ENCODE data around the gene BRD3OS.

Gene BRD3OS

GRCh38 chr9:134056483-134057306, 31.4 kb downstream of the BRD3OS start:
- Histone ChIP-seq H3K27ac (ENCODE audit: low read depth, low read length) (no peak overlapping the region), H3K36me3 (ENCODE audit: control insufficient read depth, insufficient read depth, low read length) (peaks cover 30% of the 10 kb centered on the region), H3K9ac (ENCODE audit: low read length) (no peak overlapping the region), H3K27me3 (ENCODE audit: control insufficient read depth, insufficient read depth, low read length) (no peaks in the 10 kb centered on the region), H3K4me1 (ENCODE audit: control insufficient read depth, insufficient read depth, low read length) (peaks cover 7% of the 10 kb centered on the region; the same call in 1 of the 2 replicates), H3K9me3 (ENCODE audit: control insufficient read depth, insufficient read depth, low read depth, low read length) (no peaks in the 10 kb centered on the region), H3K4me3 (ENCODE audit: low read depth, low read length) (no peak overlapping the region)

- H3K4me1 ChIP-seq (ENCODE audit: control insufficient read depth, insufficient read depth, low read length) = peaks cover 7% of the 10 kb centered on the region; the same call in 1 of the 2 replicates
- no peak overlapping the region for H3K27ac ChIP-seq (ENCODE audit: low read depth, low read length)
- H3K9ac ChIP-seq (ENCODE audit: low read length) = no peak overlapping the region
Observed at GRCh38 chr9:134057307-134057657, 32.0 kb downstream of the BRD3OS start.

GRCh38 chr9:134057751-134058701, 32.7 kb downstream of the BRD3OS start:
- Histone ChIP-seq H3K27me3 (ENCODE audit: control insufficient read depth, insufficient read depth, low read length) (no peaks in the 10 kb centered on the region), H3K27ac (ENCODE audit: low read depth, low read length) (peak overlapping the region; percentile 29; the same call in 1 of the 2 replicates), H3K4me1 (ENCODE audit: control insufficient read depth, insufficient read depth, low read length) (peaks cover 15% of the 10 kb centered on the region), H3K36me3 (ENCODE audit: control insufficient read depth, insufficient read depth, low read length) (peaks cover 18% of the 10 kb centered on the region), H3K9me3 (ENCODE audit: control insufficient read depth, insufficient read depth, low read depth, low read length) (no peaks in the 10 kb centered on the region), H3K9ac (ENCODE audit: low read length) (no peak overlapping the region), H3K4me3 (ENCODE audit: low read depth, low read length) (no peak overlapping the region)

More at GRCh38 chr9:134057307-134057657, 32.0 kb downstream of the BRD3OS start:
- Histone ChIP-seq H3K9me3 (ENCODE audit: control insufficient read depth, insufficient read depth, low read depth, low read length) (no peaks in the 10 kb centered on the region), H3K27me3 (ENCODE audit: control insufficient read depth, insufficient read depth, low read length) (no peaks in the 10 kb centered on the region), H3K36me3 (ENCODE audit: control insufficient read depth, insufficient read depth, low read length) (peaks cover 26% of the 10 kb centered on the region), H3K4me3 (ENCODE audit: low read depth, low read length) (no peak overlapping the region)

- H3K36me3 ChIP-seq (ENCODE audit: control insufficient read depth, insufficient read depth, low read length) = peaks cover 16% of the 10 kb centered on the region; the same call in 1 of the 2 replicates
- H3K9me3 ChIP-seq (ENCODE audit: control insufficient read depth, insufficient read depth, low read depth, low read length) = no peaks in the 10 kb centered on the region
- no peaks in the 10 kb centered on the region for H3K27me3 ChIP-seq (ENCODE audit: control insufficient read depth, insufficient read depth, low read length)
- H3K4me3 ChIP-seq (ENCODE audit: low read depth, low read length) = no peak overlapping the region
- H3K27ac ChIP-seq (ENCODE audit: low read depth, low read length) = no peak overlapping the region
- H3K9ac ChIP-seq (ENCODE audit: low read length) = no peak overlapping the region
- peaks cover 21% of the 10 kb centered on the region for H3K4me1 ChIP-seq (ENCODE audit: control insufficient read depth, insufficient read depth, low read length)
Observed at GRCh38 chr9:134058716-134059115, 33.4 kb downstream of the BRD3OS start.

GRCh38 chr9:134059188-134059641, 33.9 kb downstream of the BRD3OS start:
- Histone ChIP-seq H3K27me3 (ENCODE audit: control insufficient read depth, insufficient read depth, low read length) (no peaks in the 10 kb centered on the region), H3K9ac (ENCODE audit: low read length) (no peak overlapping the region), H3K27ac (ENCODE audit: low read depth, low read length) (no peak overlapping the region), H3K4me1 (ENCODE audit: control insufficient read depth, insufficient read depth, low read length) (peaks cover 21% of the 10 kb centered on the region), H3K36me3 (ENCODE audit: control insufficient read depth, insufficient read depth, low read length) (peaks cover 11% of the 10 kb centered on the region; the same call in 1 of the 2 replicates), H3K4me3 (ENCODE audit: low read depth, low read length) (no peak overlapping the region), H3K9me3 (ENCODE audit: control insufficient read depth, insufficient read depth, low read depth, low read length) (no peaks in the 10 kb centered on the region)

GRCh38 chr9:134059661-134060395, 34.5 kb downstream of the BRD3OS start:
- H3K9me3 ChIP-seq (ENCODE audit: control insufficient read depth, insufficient read depth, low read depth, low read length) = no peaks in the 10 kb centered on the region
- H3K27me3 ChIP-seq (ENCODE audit: control insufficient read depth, insufficient read depth, low read length) = no peaks in the 10 kb centered on the region
- 0 out of 2 replicates have a peak overlapping the region, but pooled peaks have one; percentile 10 for H3K27ac ChIP-seq (ENCODE audit: low read depth, low read length)
- no peak overlapping the region for H3K9ac ChIP-seq (ENCODE audit: low read length)
- peaks cover 9% of the 10 kb centered on the region; the same call in 1 of the 2 replicates for H3K36me3 ChIP-seq (ENCODE audit: control insufficient read depth, insufficient read depth, low read length)
- peaks cover 21% of the 10 kb centered on the region for H3K4me1 ChIP-seq (ENCODE audit: control insufficient read depth, insufficient read depth, low read length)
- H3K4me3 ChIP-seq (ENCODE audit: low read depth, low read length) = no peak overlapping the region

GRCh38 chr9:134060546-134060945, 35.3 kb downstream of the BRD3OS start:
- Histone ChIP-seq H3K27me3 (ENCODE audit: control insufficient read depth, insufficient read depth, low read length) (no peaks in the 10 kb centered on the region), H3K36me3 (ENCODE audit: control insufficient read depth, insufficient read depth, low read length) (peaks cover 7% of the 10 kb centered on the region; the same call in 1 of the 2 replicates), H3K4me3 (ENCODE audit: low read depth, low read length) (no peak overlapping the region), H3K9me3 (ENCODE audit: control insufficient read depth, insufficient read depth, low read depth, low read length) (no peaks in the 10 kb centered on the region), H3K27ac (ENCODE audit: low read depth, low read length) (no peak overlapping the region), H3K9ac (ENCODE audit: low read length) (no peak overlapping the region), H3K4me1 (ENCODE audit: control insufficient read depth, insufficient read depth, low read length) (peaks cover 22% of the 10 kb centered on the region)

GRCh38 chr9:134061019-134061687, 35.9 kb downstream of the BRD3OS start:
- H3K4me1 ChIP-seq (ENCODE audit: control insufficient read depth, insufficient read depth, low read length) = peaks cover 26% of the 10 kb centered on the region
- no peak overlapping the region for H3K27ac ChIP-seq (ENCODE audit: low read depth, low read length)
- H3K4me3 ChIP-seq (ENCODE audit: low read depth, low read length) = no peak overlapping the region
- no peaks in the 10 kb centered on the region for H3K9me3 ChIP-seq (ENCODE audit: control insufficient read depth, insufficient read depth, low read depth, low read length)
- peaks cover 4% of the 10 kb centered on the region; the same call in 1 of the 2 replicates for H3K36me3 ChIP-seq (ENCODE audit: control insufficient read depth, insufficient read depth, low read length)
- H3K9ac ChIP-seq (ENCODE audit: low read length) = no peak overlapping the region
- H3K27me3 ChIP-seq (ENCODE audit: control insufficient read depth, insufficient read depth, low read length) = no peaks in the 10 kb centered on the region

- Histone ChIP-seq H3K36me3 (ENCODE audit: control insufficient read depth, insufficient read depth, low read length) (peaks cover 4% of the 10 kb centered on the region; the same call in 1 of the 2 replicates), H3K9ac (ENCODE audit: low read length) (no peak overlapping the region), H3K9me3 (ENCODE audit: control insufficient read depth, insufficient read depth, low read depth, low read length) (no peaks in the 10 kb centered on the region), H3K27ac (ENCODE audit: low read depth, low read length) (no peak overlapping the region), H3K4me1 (ENCODE audit: control insufficient read depth, insufficient read depth, low read length) (peaks cover 26% of the 10 kb centered on the region), H3K27me3 (ENCODE audit: control insufficient read depth, insufficient read depth, low read length) (no peaks in the 10 kb centered on the region), H3K4me3 (ENCODE audit: low read depth, low read length) (no peak overlapping the region)
Observed at GRCh38 chr9:134061688-134062371, 36.5 kb downstream of the BRD3OS start.
